Fibroblast of the aortic adventitia (primary cell): ENCODE measurements around the gene EML1. TPM values are rescaled to one million over a fixed set of nuclear protein-coding genes. Genes with fewer than 3 reads are reported as not detected.
A peak's percentile ranks its signal among the peaks of the same experiment; 100 is the strongest.
"Not testable (repeated sequence)": the region's sequence is repeated elsewhere in the genome, so short reads cannot be mapped to it uniquely, and the experiment has no call there.

ENCODE experiments used
- DNase-seq: peaks from one replicate; pipeline ENCODE4 v3.0.0-alpha.2; 2010; ENCODE audit warnings: low read depth
- H3K4me3 ChIP-seq: 2 replicates; pipeline ENCODE4 v1.5.1; 2011; ENCODE audit warnings: low read depth, mild to moderate bottlenecking, control low read depth, low read length, moderate library complexity
- CTCF ChIP-seq: IDR thresholded peaks from 2 replicates; pipeline ENCODE4 v1.5.1; 2011; ENCODE audit warnings: mild to moderate bottlenecking, low read length, control low read depth, inconsistent platforms; ENCODE audit not compliant: insufficient read depth
- total RNA-seq: library from RNA; depleted of rRNA; stranded (reverse); fragments of >200 nt; gene quantifications from 2 replicates; pipeline ENCODE4 v1.2.3, GENCODE V29; 2012; ENCODE audit warnings: low replicate concordance

Gene EML1
- total RNA-seq, 1 donor: 80.3 TPM

GRCh38 chr14:99945732-99946651, 152.8 kb downstream of the EML1 start:
- no peak for DNase-seq
- no peak overlapping the region for H3K4me3 ChIP-seq
- TF ChIP-seq CTCF: no peak

GRCh38 chr14:99946652-99947489, 153.7 kb downstream of the EML1 start:
- no peak for DNase-seq
- TF ChIP-seq CTCF: peak; percentile 91
- no peak overlapping the region for H3K4me3 ChIP-seq

GRCh38 chr14:99947695-99948094, 154.5 kb downstream of the EML1 start:
- peak; percentile 64 for DNase-seq
- no peak for TF ChIP-seq CTCF
- H3K4me3 ChIP-seq: no peak overlapping the region

- H3K4me3 ChIP-seq: not testable (repeated sequence)
- peak; percentile 22 for DNase-seq
These were observed 156.0 kb downstream of the EML1 start for GRCh38 chr14:99949011-99949732.

GRCh38 chr14:99950181-99950580, 157.0 kb downstream of the EML1 start:
- no peak overlapping the region for H3K4me3 ChIP-seq
- no peak for DNase-seq
- TF ChIP-seq CTCF: no peak

- no peak for DNase-seq
- TF ChIP-seq CTCF: no peak
- H3K4me3 ChIP-seq: no peak overlapping the region
These were observed 157.9 kb downstream of the EML1 start for GRCh38 chr14:99951085-99951484.
